Tibial nerve (tissue), 4 donors: ENCODE results near the gene OPCML. TPM values are rescaled to one million over a fixed set of nuclear protein-coding genes. Genes with fewer than 3 reads are reported as not detected.

Source experiments
- DNase-seq, 2 donors: peaks; one replicate each; pipeline ENCODE4 v3.0.0-alpha.2; 2019; ENCODE audit warnings: low spot score in 2 of 2
- H3K27ac ChIP-seq, 4 donors: fragments of 200-600 bp; sonication (generic) in 3 of 4; one replicate each; pipeline ENCODE4 v1.5.1; 2017 to 2019; ENCODE audit warnings: mild to moderate bottlenecking in 1 of 4
- H3K27me3 ChIP-seq, 2 donors: fragments of 200-600 bp; sonication (generic) in 1 of 2; one replicate each; pipeline versions ENCODE4 v1.5.1 to v1.6.0; 2017 to 2019
- H3K36me3 ChIP-seq, 3 donors: fragments of 200-600 bp; sonication (generic); one replicate each; pipeline ENCODE4 v1.5.1; 2018 to 2019
- H3K4me1 ChIP-seq, 4 donors: fragments of 200-600 bp; sonication (generic) in 3 of 4; one replicate each; pipeline ENCODE4 v1.5.1; 2017 to 2019
- H3K4me3 ChIP-seq, 4 donors: fragments of 200-600 bp; sonication (generic) in 3 of 4; one replicate each; pipeline ENCODE4 v1.5.1; 2017 to 2019; ENCODE audit warnings: mild to moderate bottlenecking in 1 of 4, moderate library complexity in 1 of 4
- H3K9me3 ChIP-seq, 4 donors: fragments of 200-600 bp; sonication (generic) in 3 of 4; one replicate each; pipeline ENCODE4 v1.5.1; 2017 to 2019
- EP300 ChIP-seq, 2 donors: sonication (generic); formaldehyde crosslinking; IDR thresholded peaks; one replicate each; pipeline ENCODE4 v1.6.1; 2017; ENCODE audit warnings: antibody characterized with exemption in 2 of 2, mild to moderate bottlenecking in 1 of 2
- POLR2A ChIP-seq, 2 donors: fragments of 450-650 bp; IDR thresholded peaks; one replicate each; pipeline ENCODE4 v1.6.1; 2017; ENCODE audit warnings: antibody characterized with exemption in 2 of 2, mild to moderate bottlenecking in 2 of 2, moderate library complexity in 2 of 2
- WGBS, 2 donors: methylation state at CpG; one replicate each; pipeline ENCODE4 v1.1.5; 2018; 5-methylcytosine and 5-hydroxymethylcytosine counted together
- total RNA-seq, 4 donors: library from RNA; depleted of rRNA; stranded (reverse); fragments of >200 nt; gene quantifications; one replicate each; pipeline ENCODE4 v1.1.0, GENCODE V29; 2016
- TF ChIP-seq, protein P1 (sequence below), 5 experiments: fragments of 200-600 bp in 3 of 5; fragments of 450-650 bp in 2 of 5; sonication (generic) in 3 of 5; IDR thresholded peaks; one replicate each; pipeline ENCODE4 v1.5.1; 2016 to 2019; ENCODE audit warnings: antibody characterized with exemption in 5 of 5, mild to moderate bottlenecking in 3 of 5, moderate library complexity in 2 of 5

OPCML gene
- total RNA-seq, 4 donors from 2014 or later, result 1.0 to 10.8 (median 1.9) TPM

- H3K27ac ChIP-seq, result no peak overlapping the region
- no peak overlapping the region for H3K4me3 ChIP-seq
- TF ChIP-seq POLR2A (IDR thresholded peaks at IDR 0.05) (no peak), EP300 (IDR thresholded peaks at IDR 0.05) (no peak)
- TF ChIP-seq, protein P1, sequence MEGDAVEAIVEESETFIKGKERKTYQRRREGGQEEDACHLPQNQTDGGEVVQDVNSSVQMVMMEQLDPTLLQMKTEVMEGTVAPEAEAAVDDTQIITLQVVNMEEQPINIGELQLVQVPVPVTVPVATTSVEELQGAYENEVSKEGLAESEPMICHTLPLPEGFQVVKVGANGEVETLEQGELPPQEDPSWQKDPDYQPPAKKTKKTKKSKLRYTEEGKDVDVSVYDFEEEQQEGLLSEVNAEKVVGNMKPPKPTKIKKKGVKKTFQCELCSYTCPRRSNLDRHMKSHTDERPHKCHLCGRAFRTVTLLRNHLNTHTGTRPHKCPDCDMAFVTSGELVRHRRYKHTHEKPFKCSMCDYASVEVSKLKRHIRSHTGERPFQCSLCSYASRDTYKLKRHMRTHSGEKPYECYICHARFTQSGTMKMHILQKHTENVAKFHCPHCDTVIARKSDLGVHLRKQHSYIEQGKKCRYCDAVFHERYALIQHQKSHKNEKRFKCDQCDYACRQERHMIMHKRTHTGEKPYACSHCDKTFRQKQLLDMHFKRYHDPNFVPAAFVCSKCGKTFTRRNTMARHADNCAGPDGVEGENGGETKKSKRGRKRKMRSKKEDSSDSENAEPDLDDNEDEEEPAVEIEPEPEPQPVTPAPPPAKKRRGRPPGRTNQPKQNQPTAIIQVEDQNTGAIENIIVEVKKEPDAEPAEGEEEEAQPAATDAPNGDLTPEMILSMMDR (IDR thresholded peaks at IDR 0.05), result no peak
- peaks cover 0 to 13% (median 0%) of the 10 kb centered on the region in 4 donors for H3K9me3 ChIP-seq
- WGBS, 2 donors, result 75 to 77% methylated on average over 8 of the region's 8 CpGs
- no peaks in the 10 kb centered on the region for H3K4me1 ChIP-seq
- no peak for DNase-seq
- no peaks in the 10 kb centered on the region for H3K27me3 ChIP-seq
- H3K36me3 ChIP-seq, result no peaks in the 10 kb centered on the region
Measured at GRCh38 chr11:132504501-132505041, 1027.7 kb downstream of the OPCML start.

DNA sequence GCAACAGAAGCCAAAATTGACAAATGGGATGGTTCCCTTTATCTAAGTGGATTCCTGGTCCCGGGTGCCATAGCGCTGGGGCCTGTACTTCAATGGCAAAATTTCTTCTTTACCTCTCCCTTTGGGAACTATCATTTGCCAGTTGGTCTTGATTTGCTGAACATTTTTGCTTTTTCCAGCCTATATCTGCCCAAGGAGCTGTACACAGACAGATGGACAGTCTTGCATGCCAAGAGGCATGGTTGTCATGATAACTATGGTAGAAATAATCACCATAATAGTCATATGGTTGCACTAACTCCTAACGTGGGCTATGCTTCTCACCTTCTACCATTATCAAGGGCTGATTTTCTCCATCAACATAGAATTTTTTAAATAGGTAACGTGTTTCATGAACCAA lies 1030.9 kb downstream of the OPCML start:
- H3K36me3 ChIP-seq, result no peaks in the 10 kb centered on the region
- no peaks in the 10 kb centered on the region for H3K27me3 ChIP-seq
- H3K4me1 ChIP-seq, result no peaks in the 10 kb centered on the region
- WGBS, 2 donors, result 91% methylated on average over 4 of the region's 4 CpGs
- no peaks in the 10 kb centered on the region for H3K9me3 ChIP-seq
- TF ChIP-seq, protein P1 (IDR thresholded peaks at IDR 0.05), result no peak
- TF ChIP-seq POLR2A (IDR thresholded peaks at IDR 0.05) (no peak), EP300 (IDR thresholded peaks at IDR 0.05) (no peak)
- no peak overlapping the region for H3K4me3 ChIP-seq
- no peak for DNase-seq
- H3K27ac ChIP-seq, result no peak overlapping the region

DNA sequence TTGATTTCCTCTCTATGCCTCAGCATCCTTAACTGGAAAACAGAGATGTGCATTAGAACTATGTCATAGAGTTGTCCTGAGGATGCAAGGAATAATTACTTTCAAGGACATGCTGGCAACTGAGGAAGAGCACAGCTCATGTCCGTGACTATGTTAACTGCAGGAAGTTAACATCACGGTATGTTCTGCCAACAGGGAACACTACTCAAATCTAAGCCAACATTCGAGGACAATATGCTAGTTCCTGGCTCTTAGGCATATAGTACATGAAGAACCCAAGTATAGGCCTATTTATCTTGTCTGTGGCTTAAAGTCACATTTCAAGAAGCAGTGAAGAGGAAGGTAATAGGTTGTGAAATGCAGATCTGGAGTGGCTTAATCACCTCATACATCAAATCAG lies 1032.6 kb downstream of the OPCML start:
- TF ChIP-seq, protein P1 (IDR thresholded peaks at IDR 0.05), result no peak
- TF ChIP-seq POLR2A (IDR thresholded peaks at IDR 0.05) (no peak), EP300 (IDR thresholded peaks at IDR 0.05) (no peak)
- Histone ChIP-seq H3K36me3 (no peaks in the 10 kb centered on the region), H3K27ac (no peak overlapping the region), H3K4me1 (no peaks in the 10 kb centered on the region), H3K9me3 (no peaks in the 10 kb centered on the region), H3K27me3 (no peaks in the 10 kb centered on the region), H3K4me3 (no peak overlapping the region)
- WGBS, 2 donors, result 89% methylated on average over 3 of the region's 3 CpGs
- DNase-seq, result no peak

GRCh38 chr11:132496341-132496740 lies 1036.0 kb downstream of the OPCML start:
- Histone ChIP-seq H3K4me1 (peaks cover 0 to 9% (median 0%) of the 10 kb centered on the region in 4 donors), H3K9me3 (no peaks in the 10 kb centered on the region), H3K27ac (no peak overlapping the region), H3K36me3 (no peaks in the 10 kb centered on the region), H3K27me3 (no peaks in the 10 kb centered on the region), H3K4me3 (no peak overlapping the region)
- TF ChIP-seq, protein P1 (IDR thresholded peaks at IDR 0.05), result no peak
- no peak for TF ChIP-seq EP300 (IDR thresholded peaks at IDR 0.05)
- no peak for TF ChIP-seq POLR2A (IDR thresholded peaks at IDR 0.05)
- no peak for DNase-seq

- no peak for TF ChIP-seq POLR2A (IDR thresholded peaks at IDR 0.05)
- no peak for TF ChIP-seq EP300 (IDR thresholded peaks at IDR 0.05)
- TF ChIP-seq, protein P1 (IDR thresholded peaks at IDR 0.05), result no peak
- 33 to 46% methylated on average over 4 of the region's 4 CpGs for WGBS, 2 donors
- H3K9me3 ChIP-seq, result no peaks in the 10 kb centered on the region
Measured at GRCh38 chr11:132493801-132494200, 1038.5 kb downstream of the OPCML start.

More at GRCh38 chr11:132493801-132494200, 1038.5 kb downstream of the OPCML start:
- DNase-seq, result no peak
- no peaks in the 10 kb centered on the region for H3K27me3 ChIP-seq
- H3K27ac ChIP-seq, result no peak overlapping the region
- no peak overlapping the region for H3K4me3 ChIP-seq
- H3K4me1 ChIP-seq, result peaks cover 0 to 9% (median 0%) of the 10 kb centered on the region in 4 donors
- no peaks in the 10 kb centered on the region for H3K36me3 ChIP-seq
